HFFc6 (cell line): ENCODE measurements around the gene OSBPL2. TPM values are rescaled to one million over a fixed set of nuclear protein-coding genes. Genes with fewer than 3 reads are reported as not detected.
A peak's percentile ranks its signal among the peaks of the same experiment; 100 is the strongest.

Experiments used
- DNase-seq: peaks from one replicate; pipeline ENCODE4 v3.0.0-alpha.2; 2018
- H3K27ac Mint-ChIP-seq: 2 replicates; pipeline ENCODE4 v1.8.0; 2020; ENCODE audit warnings: mild to moderate bottlenecking, mixed read lengths
- H3K27me3 Mint-ChIP-seq: 2 replicates; pipeline ENCODE4 v1.8.0; 2021; ENCODE audit warnings: mild to moderate bottlenecking, moderate library complexity, mixed read lengths; ENCODE audit not compliant: insufficient read depth
- H3K36me3 Mint-ChIP-seq: 2 replicates; pipeline ENCODE4 v1.8.0; 2021; ENCODE audit warnings: low read depth, mixed read lengths
- H3K4me1 Mint-ChIP-seq: 2 replicates; pipeline ENCODE4 v1.8.0; 2020; ENCODE audit warnings: low read depth, mixed read lengths
- H3K4me3 Mint-ChIP-seq: 2 replicates; pipeline ENCODE4 v1.8.0; 2020; ENCODE audit warnings: mild to moderate bottlenecking, moderate library complexity, mixed read lengths
- H3K9me3 Mint-ChIP-seq: 2 replicates; pipeline ENCODE4 v1.8.0; 2020; ENCODE audit warnings: mild to moderate bottlenecking, mixed read lengths
- CTCF ChIP-seq: fragments of 200-600 bp; sonication (generic); IDR thresholded peaks from 2 replicates; pipeline ENCODE4 v1.5.0; 2021; ENCODE audit warnings: antibody characterized with exemption, mild to moderate bottlenecking
- total RNA-seq, 6 experiments: library from RNA; stranded (reverse); fragmentation: NEBNext Ultra II Directional; extraction: Animal tissue kit (Norgen Biotek cat#: 25700); gene quantifications; 2 replicates in 1 of 6; 3 replicates in 5 of 6; pipeline ENCODE4 v1.2.3, GENCODE V29; 2021

The OSBPL2 gene
- total RNA-seq, 6 experiments from 2014 or later: 32.2 to 37.6 (median 33.5) TPM

GRCh38 chr20:62248890-62249560 is 10.7 kb downstream of the OSBPL2 start:
- H3K27ac Mint-ChIP-seq: no peak overlapping the region
- peaks cover 2% of the 10 kb centered on the region for H3K27me3 Mint-ChIP-seq
- 0 out of 2 replicates have a peak, but pooled peaks cover 4% of the 10 kb centered on the region for H3K36me3 Mint-ChIP-seq
- peaks cover 15% of the 10 kb centered on the region for H3K4me1 Mint-ChIP-seq
- DNase-seq: no peak
- H3K9me3 Mint-ChIP-seq: no peaks in the 10 kb centered on the region
- TF ChIP-seq CTCF: no peak
- no peak overlapping the region for H3K4me3 Mint-ChIP-seq

- DNase-seq: no peak
- H3K4me3 Mint-ChIP-seq: no peak overlapping the region
- H3K4me1 Mint-ChIP-seq: peaks cover 15% of the 10 kb centered on the region
- peaks cover 14% of the 10 kb centered on the region; the same call in 1 of the 2 replicates for H3K36me3 Mint-ChIP-seq
- TF ChIP-seq CTCF: no peak
- peaks cover 3% of the 10 kb centered on the region; the same call in 1 of the 2 replicates for H3K27me3 Mint-ChIP-seq
- no peak overlapping the region for H3K27ac Mint-ChIP-seq
- H3K9me3 Mint-ChIP-seq: no peaks in the 10 kb centered on the region
These were observed 14.1 kb downstream of the OSBPL2 start for GRCh38 chr20:62252342-62252966.

- Mint-ChIP-seq H3K27ac (no peak overlapping the region), H3K9me3 (no peaks in the 10 kb centered on the region), H3K36me3 (peaks cover 14% of the 10 kb centered on the region; the same call in 1 of the 2 replicates), H3K4me3 (no peak overlapping the region), H3K4me1 (peaks cover 21% of the 10 kb centered on the region), H3K27me3 (peaks cover 3% of the 10 kb centered on the region; the same call in 1 of the 2 replicates)
- no peak for TF ChIP-seq CTCF
- DNase-seq: no peak
These were observed 15.1 kb downstream of the OSBPL2 start for GRCh38 chr20:62253398-62253797.

- H3K27ac Mint-ChIP-seq: no peak overlapping the region
- no peak for TF ChIP-seq CTCF
- no peak for DNase-seq
- no peak overlapping the region for H3K4me3 Mint-ChIP-seq
- H3K36me3 Mint-ChIP-seq: peaks cover 14% of the 10 kb centered on the region; the same call in 1 of the 2 replicates
- H3K4me1 Mint-ChIP-seq: peaks cover 29% of the 10 kb centered on the region
- no peaks in the 10 kb centered on the region for H3K9me3 Mint-ChIP-seq
- H3K27me3 Mint-ChIP-seq: peaks cover 3% of the 10 kb centered on the region; the same call in 1 of the 2 replicates
These were observed 15.9 kb downstream of the OSBPL2 start for GRCh38 chr20:62254021-62254724.

- Mint-ChIP-seq H3K27me3 (peaks cover 3% of the 10 kb centered on the region; the same call in 1 of the 2 replicates), H3K27ac (0 out of 2 replicates have a peak overlapping the region, but pooled peaks have one; percentile 16), H3K4me3 (no peak overlapping the region), H3K4me1 (peaks cover 24% of the 10 kb centered on the region), H3K9me3 (no peaks in the 10 kb centered on the region), H3K36me3 (peaks cover 14% of the 10 kb centered on the region; the same call in 1 of the 2 replicates)
- no peak for TF ChIP-seq CTCF
- DNase-seq: no peak
These were observed 17.7 kb downstream of the OSBPL2 start for GRCh38 chr20:62255976-62256375.
